ENCODE data around the gene PCDHA1. TPM values are rescaled to one million over a fixed set of nuclear protein-coding genes. Genes with fewer than 3 reads are reported as not detected.

The PCDHA1 gene
- total RNA-seq, 1 experiment from 2014 or later = not detected

- H3K27ac ChIP-seq (ENCODE audit: low read length) = peak overlapping the region; percentile 88
- no peak for TF ChIP-seq CTCF (IDR thresholded peaks at IDR 0.05)
- TF ChIP-seq TCF7L2 (IDR thresholded peaks at IDR 0.05; ENCODE audit: low read depth, low read length) = no peak
- no peak for TF ChIP-seq SIN3A (IDR thresholded peaks at IDR 0.05; ENCODE audit: borderline replicate concordance, insufficient read depth, low read depth, low read length)
- TF ChIP-seq REST (IDR thresholded peaks at IDR 0.05; ENCODE audit: insufficient read depth in 1 of 2, low read depth in 2 of 2, low read length in 1 of 2) = no peak
- TF ChIP-seq POLR2AphosphoS5 (IDR thresholded peaks at IDR 0.05; ENCODE audit: low read depth, low read length) = no peak
- intact Hi-C loops (cut with micrococcal nuclease; ENCODE audit: unreplicated experiment) = no loop called here
- no TSS peak for BruUV-seq (replicated peaks)
- no peaks in the 10 kb centered on the region for H3K9me3 ChIP-seq (ENCODE audit: control insufficient read depth, insufficient read depth, low read depth, low read length)
- peak overlapping the region in 1 of 2 experiments; percentile 73; a peak in 1 of 4 replicates for H3K4me3 ChIP-seq (ENCODE audit: low read depth in 2 of 2, low read length in 2 of 2)
- ATAC-seq (no peak), DNase-seq (ENCODE audit: low read depth, low spot score) (no peak)
- no peaks in the 10 kb centered on the region for H3K27me3 ChIP-seq (ENCODE audit: control insufficient read depth, insufficient read depth, low read length)
- CTCF ChIA-PET = no interaction called here
- POLR2A ChIA-PET = no interaction called here
- peaks cover 43% of the 10 kb centered on the region for H3K4me1 ChIP-seq (ENCODE audit: control insufficient read depth, insufficient read depth, low read length)
- no peaks in the 10 kb centered on the region for H3K36me3 ChIP-seq (ENCODE audit: control insufficient read depth, insufficient read depth, low read length)
- in situ Hi-C loops (cut with HindIII; ENCODE audit: low pct_unique_long_range_greater_than_20kb, low sequenced_read_pairs) = no loop called here
Measured at GRCh38 chr5:141002605-141002965, 216.6 kb downstream of the PCDHA1 start.

- intact Hi-C loops (cut with micrococcal nuclease; ENCODE audit: unreplicated experiment) (no loop called here), in situ Hi-C loops (cut with HindIII; ENCODE audit: low pct_unique_long_range_greater_than_20kb, low sequenced_read_pairs) (no loop called here)
- ChIA-PET CTCF (no interaction called here), POLR2A (no interaction called here)
- H3K4me1 ChIP-seq (ENCODE audit: control insufficient read depth, insufficient read depth, low read length) = peaks cover 43% of the 10 kb centered on the region
- no peaks in the 10 kb centered on the region for H3K27me3 ChIP-seq (ENCODE audit: control insufficient read depth, insufficient read depth, low read length)
- H3K9me3 ChIP-seq (ENCODE audit: control insufficient read depth, insufficient read depth, low read depth, low read length) = no peaks in the 10 kb centered on the region
- ATAC-seq (no peak), DNase-seq (ENCODE audit: low read depth, low spot score) (no peak)
- no peak overlapping the region for H3K4me3 ChIP-seq (ENCODE audit: low read depth in 2 of 2, low read length in 2 of 2)
- BruUV-seq (replicated peaks) = no TSS peak
- TF ChIP-seq SIN3A (IDR thresholded peaks at IDR 0.05; ENCODE audit: borderline replicate concordance, insufficient read depth, low read depth, low read length) (no peak), TCF7L2 (IDR thresholded peaks at IDR 0.05; ENCODE audit: low read depth, low read length) (no peak), REST (IDR thresholded peaks at IDR 0.05; ENCODE audit: insufficient read depth in 1 of 2, low read depth in 2 of 2, low read length in 1 of 2) (no peak), POLR2AphosphoS5 (IDR thresholded peaks at IDR 0.05; ENCODE audit: low read depth, low read length) (no peak), CTCF (IDR thresholded peaks at IDR 0.05) (no peak)
- peak overlapping the region; percentile 88 for H3K27ac ChIP-seq (ENCODE audit: low read length)
- H3K36me3 ChIP-seq (ENCODE audit: control insufficient read depth, insufficient read depth, low read length) = no peaks in the 10 kb centered on the region
Measured at GRCh38 chr5:141003031-141003430, 217.1 kb downstream of the PCDHA1 start.
